22Rv1 (cell line): ENCODE results near the gene NXT1.

Experiments
- CTCF ChIP-seq: fragments of 450-650 bp; IDR thresholded peaks from 2 replicates; pipeline ENCODE4 v1.5.1; 2017; ENCODE audit warnings: mild to moderate bottlenecking
- ZFX ChIP-seq: fragments of 450-650 bp; IDR thresholded peaks from 2 replicates; pipeline ENCODE4 v1.6.1; 2017; ENCODE audit warnings: antibody characterized with exemption, borderline replicate concordance

GRCh38 chr20:23401051-23401450 is 50.5 kb downstream of the NXT1 start:
- no peak for TF ChIP-seq CTCF
- TF ChIP-seq ZFX = no peak
